AG04449 (cell line): Measurements from ENCODE around the gene NECTIN4.

Source experiments
- CTCF ChIA-PET: fragments of 350-600 bp; formaldehyde crosslinking; extraction: SDS; loops from one replicate; lab custom pipeline; 2021; ENCODE audit warnings: antibody characterized with exemption; lab: Yijun Ruan, JAX
- POLR2A ChIA-PET: fragments of 400-600, 350-600 bp; formaldehyde crosslinking; extraction: SDS; loops from one replicate; lab custom pipeline; 2020; ENCODE audit warnings: antibody characterized with exemption, inconsistent platforms; lab: Yijun Ruan, JAX
- DNase-seq: peaks from one replicate; pipeline ENCODE4 v3.0.0-alpha.2; 2010; ENCODE audit warnings: low read depth, low spot score
- H3K4me3 ChIP-seq: 2 replicates; pipeline ENCODE4 v1.5.1; 2011; ENCODE audit warnings: low read depth, mild to moderate bottlenecking, control low read depth, low read length
- TF ChIP-seq, protein P1 (sequence below): IDR thresholded peaks from one replicate; pipeline ENCODE4 v1.5.1; 2011; ENCODE audit warnings: mild to moderate bottlenecking, moderate library complexity, low read length, control low read depth, inconsistent platforms; ENCODE audit not compliant: insufficient read depth; ENCODE audit errors: missing control alignments

Gene NECTIN4

GRCh38 chr1:161039154-161039545 lies 50.2 kb downstream of the NECTIN4 start:
- CTCF ChIA-PET, result interaction anchor here (0.6 to 9.8 kb wide), 3 partner anchors 12 to 58 kb away, joined by 3 to 107 read pairs (median 4); partner anchors contain the start of gene KLHDC9
- POLR2A ChIA-PET, result interaction anchor here (0.6 kb wide), 1 partner anchor 58 kb away, joined by 4 read pairs; no protein-coding TSS in a partner anchor
- no peak overlapping the region for H3K4me3 ChIP-seq
- DNase-seq, result no peak
- TF ChIP-seq, protein P1, sequence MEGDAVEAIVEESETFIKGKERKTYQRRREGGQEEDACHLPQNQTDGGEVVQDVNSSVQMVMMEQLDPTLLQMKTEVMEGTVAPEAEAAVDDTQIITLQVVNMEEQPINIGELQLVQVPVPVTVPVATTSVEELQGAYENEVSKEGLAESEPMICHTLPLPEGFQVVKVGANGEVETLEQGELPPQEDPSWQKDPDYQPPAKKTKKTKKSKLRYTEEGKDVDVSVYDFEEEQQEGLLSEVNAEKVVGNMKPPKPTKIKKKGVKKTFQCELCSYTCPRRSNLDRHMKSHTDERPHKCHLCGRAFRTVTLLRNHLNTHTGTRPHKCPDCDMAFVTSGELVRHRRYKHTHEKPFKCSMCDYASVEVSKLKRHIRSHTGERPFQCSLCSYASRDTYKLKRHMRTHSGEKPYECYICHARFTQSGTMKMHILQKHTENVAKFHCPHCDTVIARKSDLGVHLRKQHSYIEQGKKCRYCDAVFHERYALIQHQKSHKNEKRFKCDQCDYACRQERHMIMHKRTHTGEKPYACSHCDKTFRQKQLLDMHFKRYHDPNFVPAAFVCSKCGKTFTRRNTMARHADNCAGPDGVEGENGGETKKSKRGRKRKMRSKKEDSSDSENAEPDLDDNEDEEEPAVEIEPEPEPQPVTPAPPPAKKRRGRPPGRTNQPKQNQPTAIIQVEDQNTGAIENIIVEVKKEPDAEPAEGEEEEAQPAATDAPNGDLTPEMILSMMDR, result no peak

- DNase-seq, result no peak
- TF ChIP-seq, protein P1, result no peak
- POLR2A ChIA-PET, result interaction anchor here (0.6 kb wide), 1 partner anchor 59 kb away, joined by 4 read pairs; no protein-coding TSS in a partner anchor
- CTCF ChIA-PET, result interaction anchor here (0.6 to 9.8 kb wide), 3 partner anchors 11 to 59 kb away, joined by 3 to 107 read pairs (median 4); partner anchors contain the start of gene KLHDC9
- no peak within 1 kb of the TSS for H3K4me3 ChIP-seq
Measured at GRCh38 chr1:161038523-161039153, 50.7 kb downstream of the NECTIN4 start, which contains the start of gene TSTD1. TSS of gene TSTD1 (minus strand) at chr1:161038964. CDS start at chr1:161038889, 75 bp downstream.

DNA sequence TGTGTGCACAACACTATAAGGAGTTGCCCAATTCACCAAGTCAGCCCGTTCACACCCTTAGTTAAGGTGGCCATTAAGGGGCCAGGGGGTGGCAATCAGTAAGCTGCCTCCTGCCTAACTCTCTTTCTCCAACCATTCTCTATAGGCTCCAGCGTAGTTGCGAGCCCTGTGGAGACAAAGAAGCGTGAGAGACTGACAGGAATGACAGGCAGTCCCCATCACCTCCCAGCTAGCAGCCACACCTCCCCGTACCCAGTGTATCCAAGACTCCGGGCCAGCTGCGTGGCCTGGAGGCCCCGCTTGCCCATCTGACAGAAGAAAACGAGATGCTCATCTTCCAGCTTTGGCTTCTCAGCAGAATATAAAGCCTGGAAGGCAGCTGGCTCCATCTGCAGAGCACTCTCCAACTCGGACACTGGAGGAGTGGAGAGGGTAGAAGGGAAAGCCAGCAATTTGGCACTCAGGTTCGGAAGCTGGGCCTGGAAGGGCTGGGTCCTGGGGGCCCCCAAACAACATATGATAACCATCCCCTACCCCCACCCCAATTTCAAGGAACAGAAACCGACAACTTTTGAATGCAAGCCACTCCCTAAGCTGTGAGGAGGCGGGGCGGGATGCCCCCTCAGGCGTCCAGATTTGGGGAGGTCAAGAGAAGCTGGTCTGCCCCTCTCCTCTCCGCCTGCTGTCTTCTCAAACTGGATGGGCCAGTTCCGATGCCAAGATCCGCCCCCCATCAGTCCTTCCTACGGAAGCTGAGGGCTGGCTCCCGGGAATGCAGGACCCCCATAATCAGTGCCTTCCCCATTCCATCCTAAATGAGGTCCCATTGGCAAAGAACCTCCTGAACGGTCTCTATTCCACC lies 51.5 kb downstream of the NECTIN4 start:
- DNase-seq, result no peak
- POLR2A ChIA-PET, result no interaction called here
- TF ChIP-seq, protein P1, result no peak
- H3K4me3 ChIP-seq, result no peak overlapping the region
- CTCF ChIA-PET, result interaction anchor here (9.8 kb wide), 1 partner anchor 60 kb away, joined by 107 read pairs; the partner anchor contains the start of gene KLHDC9

GRCh38 chr1:161033751-161034150 lies 55.6 kb downstream of the NECTIN4 start:
- DNase-seq, result no peak
- POLR2A ChIA-PET, result no interaction called here
- no peak overlapping the region for H3K4me3 ChIP-seq
- CTCF ChIA-PET, result interaction anchor here (2.3 kb wide), 1 partner anchor 8 kb away, joined by 10 read pairs; no protein-coding TSS in a partner anchor
- TF ChIP-seq, protein P1, result no peak

DNA sequence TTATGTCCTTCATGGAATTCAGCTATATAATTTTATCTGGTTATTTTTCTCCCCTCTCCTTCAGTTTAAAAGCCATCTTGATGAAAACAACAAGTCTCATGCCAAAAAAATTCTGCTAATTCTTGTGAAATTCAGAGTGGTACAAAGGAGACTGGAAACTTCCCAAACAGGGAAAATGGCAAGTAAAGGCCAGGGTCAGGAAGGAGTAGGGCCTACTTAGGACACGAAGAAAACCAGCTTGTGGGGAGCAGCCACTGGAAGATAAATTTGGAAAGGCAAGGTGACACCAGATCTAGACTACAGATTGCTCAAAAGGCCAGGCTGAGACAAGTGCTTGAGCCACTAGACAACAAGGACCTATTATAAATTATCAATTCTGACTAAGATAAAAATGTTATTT lies 56.9 kb downstream of the NECTIN4 start:
- no peak for DNase-seq
- CTCF ChIA-PET, result interaction anchor here (0.7 to 2.3 kb wide), 7 partner anchors 8 to 39 kb away, joined by 3 to 10 read pairs (median 4); partner anchors contain the start of genes F11R and USF1
- H3K4me3 ChIP-seq, result no peak overlapping the region
- TF ChIP-seq, protein P1, result no peak
- POLR2A ChIA-PET, result no interaction called here
